HG02870 (cell line): ENCODE data around the gene NEDD4L.
"Not testable (repeated sequence)": the region's sequence is repeated elsewhere in the genome, so short reads cannot be mapped to it uniquely, and the experiment has no call there.

Source experiments
- ATAC-seq: cut with Tn5 transposase; IDR thresholded peaks from one replicate; pipeline ENCODE4 v1.9.1; 2021; ENCODE audit warnings: mild to moderate bottlenecking, moderate library complexity; ENCODE audit not compliant: unreplicated experiment

NEDD4L gene

DNA sequence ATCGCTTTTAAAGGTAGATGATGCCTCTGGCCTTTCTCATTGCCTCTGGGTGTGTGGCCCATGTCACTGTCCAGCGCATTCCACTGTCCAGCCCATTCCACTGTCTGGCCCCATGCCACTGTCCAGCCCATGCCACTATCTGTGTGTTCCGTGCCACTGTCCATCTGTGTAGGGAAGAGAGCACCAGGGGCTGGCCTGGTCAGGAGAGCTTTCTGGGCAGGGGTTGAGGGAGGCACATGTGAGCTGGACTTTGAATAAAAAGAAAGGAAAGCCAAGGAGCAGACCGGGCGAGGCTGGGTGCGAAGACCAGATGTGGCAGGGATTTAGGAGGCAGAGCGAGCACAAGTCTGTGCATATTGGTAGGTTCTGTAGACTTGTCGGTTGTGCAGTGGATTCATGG, 236.2 kb downstream of the NEDD4L start:
- no peak for ATAC-seq

DNA sequence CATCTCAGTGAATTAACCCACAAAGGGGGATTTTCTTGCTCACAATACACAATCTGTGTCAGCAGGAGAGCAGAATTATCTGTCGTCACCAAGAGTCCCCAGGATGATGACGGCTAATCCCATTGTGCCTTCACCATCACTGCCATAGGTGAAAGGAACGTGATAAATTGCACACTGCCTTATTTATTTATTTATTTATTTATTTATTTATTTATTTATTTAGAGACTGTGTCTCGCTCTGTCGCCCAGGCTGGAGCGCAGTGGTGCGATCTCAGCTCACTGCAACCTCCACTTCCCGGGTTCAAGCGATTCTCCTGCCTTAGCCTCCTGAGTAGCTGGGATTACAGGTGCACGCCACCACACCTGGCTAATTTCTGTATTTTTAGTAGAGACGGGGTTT, 238.8 kb downstream of the NEDD4L start:
- not testable (repeated sequence) for ATAC-seq

DNA sequence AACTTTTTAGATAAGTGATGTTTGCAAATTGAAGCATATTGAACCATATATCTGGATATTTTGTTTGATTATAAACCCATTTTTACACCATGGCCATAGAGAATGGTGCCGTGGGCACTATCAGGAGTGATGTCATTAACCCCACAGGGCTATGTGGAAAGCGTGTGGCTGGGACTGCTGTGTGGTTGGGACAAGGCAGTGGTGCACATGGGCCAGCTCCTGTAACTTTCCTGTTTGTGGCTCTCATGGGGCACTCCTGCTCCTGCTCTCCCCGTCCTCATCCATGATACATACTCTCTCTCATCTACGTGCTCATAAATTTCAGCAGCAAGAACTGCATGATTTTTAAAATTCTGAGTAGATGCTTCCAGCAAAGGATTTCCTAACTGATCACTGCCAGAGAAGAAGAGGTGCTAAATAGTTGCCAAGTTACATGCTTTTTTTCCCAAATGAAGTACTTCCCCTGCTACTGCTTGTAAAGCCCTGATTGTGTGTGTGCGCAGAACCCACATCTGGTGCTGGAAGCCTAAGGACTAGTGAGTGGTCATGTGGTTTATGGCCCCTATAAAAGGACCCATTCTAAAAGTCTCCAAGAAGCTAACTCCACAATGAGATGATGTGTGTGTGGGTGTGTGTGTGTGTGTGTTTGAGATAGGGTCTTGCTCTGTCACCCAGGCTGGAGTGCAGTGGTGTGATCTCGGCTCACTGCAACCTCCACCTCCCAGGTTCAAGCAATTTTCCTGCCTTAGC, 240.8 kb downstream of the NEDD4L start:
- no peak for ATAC-seq

DNA sequence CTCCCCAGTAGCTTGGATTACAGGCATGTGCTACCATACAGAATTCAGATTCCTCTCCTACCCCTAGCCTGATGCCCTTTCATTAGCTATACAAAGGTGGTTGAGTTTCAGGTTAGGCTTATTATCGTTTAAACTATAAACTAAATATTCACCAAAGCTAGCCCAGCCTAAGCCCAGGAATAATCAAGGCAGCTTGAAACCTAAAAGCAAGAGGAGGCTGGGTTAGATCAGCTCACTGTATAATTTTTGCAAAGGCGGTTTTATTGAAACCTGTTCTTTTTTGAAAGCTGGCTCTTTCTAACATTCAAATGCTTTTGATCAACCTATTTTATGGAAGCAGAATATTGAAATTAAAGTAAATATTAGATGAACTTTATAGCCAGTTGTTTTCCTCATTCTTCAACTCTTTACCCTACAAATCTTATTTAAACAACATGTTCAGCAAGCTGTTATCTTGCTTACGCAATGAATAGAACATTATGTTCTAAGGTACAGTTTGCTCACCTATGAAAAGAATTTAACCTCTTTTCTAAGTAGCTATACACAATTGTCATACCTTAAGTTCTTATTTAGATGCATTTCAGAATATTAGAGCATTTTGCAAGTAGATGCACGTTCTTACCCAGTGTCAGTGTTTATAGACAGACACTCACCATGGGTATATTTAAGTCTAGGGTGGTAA, 241.6 kb downstream of the NEDD4L start:
- no peak for ATAC-seq

DNA sequence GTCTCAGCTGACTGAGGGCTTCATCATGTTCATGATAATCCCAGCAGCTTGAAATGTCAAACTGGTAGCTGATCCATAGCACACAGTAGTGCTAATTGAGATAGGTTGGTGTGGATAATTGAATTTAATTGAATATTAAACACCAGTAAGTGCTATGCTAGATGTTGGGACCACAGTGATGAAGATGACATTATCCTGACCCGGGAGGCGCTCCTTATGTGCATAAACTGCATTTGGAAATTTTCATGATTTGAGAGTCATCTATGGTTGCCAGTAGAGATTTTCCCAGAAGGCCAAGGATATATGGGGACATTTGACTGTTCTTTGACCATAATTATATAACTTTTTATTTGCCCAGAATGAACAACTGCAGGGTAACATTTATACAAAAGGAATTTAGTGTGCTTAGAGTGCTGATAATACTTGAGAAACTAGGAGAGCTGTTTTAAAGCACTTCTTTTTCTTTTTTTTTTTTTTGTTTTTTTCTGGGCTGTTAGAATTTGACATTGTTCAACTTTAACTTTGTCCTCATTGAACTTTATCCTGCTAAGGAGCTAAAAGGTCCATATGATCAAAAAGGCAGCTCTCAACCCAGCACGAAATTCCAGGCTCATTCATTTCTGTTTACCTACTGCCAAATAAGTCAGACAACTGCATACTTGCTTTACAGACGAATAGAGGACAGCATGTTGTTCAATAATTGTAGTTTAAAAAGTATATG, 242.8 kb downstream of the NEDD4L start:
- ATAC-seq, result no peak

DNA sequence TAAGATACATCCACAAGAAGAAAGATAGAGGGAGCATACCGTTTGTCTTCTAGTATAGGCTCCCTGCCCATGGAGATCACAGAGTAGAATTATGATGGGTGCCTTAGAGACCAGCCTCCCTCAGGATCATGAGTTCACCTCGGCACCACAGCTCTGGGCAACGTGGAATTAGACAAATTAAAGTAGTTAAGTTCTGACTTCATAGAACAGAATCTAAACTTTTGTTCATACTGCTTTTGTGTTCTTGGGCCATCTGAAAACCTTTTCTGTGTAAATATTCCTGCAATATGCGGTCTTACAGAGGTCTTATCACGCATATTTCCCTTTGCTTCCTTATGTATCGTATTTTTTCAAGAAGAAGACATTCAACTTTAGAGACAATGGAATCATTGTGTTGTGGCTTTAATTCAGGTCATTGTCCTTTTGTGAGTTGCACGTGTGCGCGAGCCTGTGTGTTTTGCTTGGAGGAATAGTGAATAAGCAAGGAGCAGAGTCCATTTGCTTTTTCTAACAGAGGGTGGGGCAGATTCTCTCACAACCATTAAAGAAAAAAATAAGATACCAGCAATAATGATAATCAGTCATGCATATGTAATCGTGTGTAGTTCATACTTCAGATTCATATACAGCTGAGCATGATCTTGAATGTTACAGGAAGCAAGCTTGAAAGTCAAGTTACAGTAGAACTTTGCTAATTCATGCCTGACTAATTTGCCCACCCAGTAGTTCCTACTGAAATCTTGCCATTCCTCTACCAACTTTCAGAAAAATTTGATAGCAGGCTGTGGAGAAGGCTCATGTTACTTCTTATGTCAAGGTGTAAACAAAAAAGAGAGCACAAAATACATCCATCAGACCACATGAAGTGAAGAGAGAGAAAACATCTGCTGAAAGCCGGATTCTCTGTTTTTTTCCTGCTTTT, 243.6 kb downstream of the NEDD4L start:
- no peak for ATAC-seq

DNA sequence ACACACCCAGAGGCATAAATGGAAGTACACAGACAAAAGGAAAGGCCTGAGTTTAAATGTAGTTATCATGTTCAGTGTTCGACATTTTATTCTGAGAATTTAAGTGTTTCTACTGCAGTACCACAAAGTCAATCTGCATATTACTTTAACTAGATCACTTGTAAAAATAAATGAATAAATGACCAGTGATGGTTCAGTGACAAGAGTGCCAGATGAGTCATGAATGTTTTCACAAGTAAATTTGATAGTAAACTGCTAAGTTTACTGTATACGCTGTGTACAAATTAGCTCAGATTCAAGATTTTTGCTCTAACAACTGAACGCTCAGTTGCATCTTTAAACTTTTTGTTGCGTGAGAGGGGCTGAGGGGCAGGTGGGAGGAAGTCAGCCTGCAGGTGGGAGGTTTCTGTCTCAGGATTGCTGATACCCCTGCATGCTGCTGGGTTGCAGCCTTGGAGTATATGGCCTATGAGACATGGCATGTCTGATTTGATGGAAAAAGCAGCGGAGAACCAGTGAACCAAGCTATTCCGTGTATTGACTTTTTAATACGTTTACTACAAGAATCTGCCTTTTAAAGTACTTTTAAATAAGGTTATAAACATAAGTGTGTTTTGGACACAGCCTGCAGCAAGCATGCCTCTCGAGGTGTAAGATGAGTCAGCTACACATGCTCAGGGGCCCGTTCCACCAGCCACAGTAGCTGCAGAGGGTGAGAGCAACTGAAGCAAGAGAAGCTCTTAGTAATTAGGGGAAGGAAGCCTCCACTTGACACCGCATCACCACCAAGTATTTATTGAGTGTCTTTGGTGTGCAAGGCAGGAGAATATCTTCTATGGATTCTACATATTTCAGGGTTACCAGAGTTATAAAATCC, 245.1 kb downstream of the NEDD4L start:
- peak; percentile 96 for ATAC-seq

DNA sequence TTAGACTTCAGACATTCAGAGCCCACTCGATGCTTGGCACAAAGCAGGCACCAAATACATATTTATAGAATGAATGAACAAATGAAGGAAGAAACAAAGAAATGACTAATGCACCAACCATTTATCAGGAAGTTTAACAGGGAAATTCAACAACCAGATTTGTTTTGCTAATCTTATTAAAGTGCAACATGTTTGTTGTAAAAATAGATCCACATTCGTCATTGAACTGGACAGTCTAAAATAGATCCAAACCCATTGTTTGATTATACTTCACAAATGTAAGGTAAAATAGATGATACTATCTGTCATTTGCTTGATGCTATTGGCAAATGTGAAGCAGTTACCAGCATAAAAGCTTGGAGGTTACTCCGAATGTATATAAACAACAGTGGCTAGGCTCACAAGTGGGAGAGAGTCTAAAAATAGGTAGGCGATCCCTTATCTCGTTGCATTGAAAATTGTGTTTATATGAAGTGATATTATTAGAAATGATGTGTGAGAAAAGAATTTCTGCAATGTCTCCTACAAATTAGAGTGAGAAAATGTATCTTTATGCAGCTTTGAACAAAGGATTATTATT, 246.2 kb downstream of the NEDD4L start:
- no peak for ATAC-seq

DNA sequence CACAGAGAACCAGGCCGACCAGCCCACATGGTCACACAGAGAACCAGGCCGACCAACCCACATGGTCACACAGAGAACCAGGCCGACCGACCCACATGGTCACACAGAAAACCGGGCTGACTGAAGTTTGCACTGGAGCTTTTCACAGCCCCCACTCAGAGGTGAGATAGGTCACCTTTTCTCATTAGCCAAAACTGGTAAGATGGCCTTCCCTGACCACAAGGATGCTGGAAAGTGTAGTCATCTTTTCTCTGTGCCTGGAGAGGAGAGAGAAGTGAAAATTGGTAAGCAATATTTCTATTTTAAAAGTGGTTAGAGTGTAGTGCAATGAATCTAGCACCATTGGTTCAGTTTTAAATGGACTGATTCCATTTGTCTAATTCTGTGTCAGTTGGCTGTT, 247.1 kb downstream of the NEDD4L start:
- no peak for ATAC-seq

DNA sequence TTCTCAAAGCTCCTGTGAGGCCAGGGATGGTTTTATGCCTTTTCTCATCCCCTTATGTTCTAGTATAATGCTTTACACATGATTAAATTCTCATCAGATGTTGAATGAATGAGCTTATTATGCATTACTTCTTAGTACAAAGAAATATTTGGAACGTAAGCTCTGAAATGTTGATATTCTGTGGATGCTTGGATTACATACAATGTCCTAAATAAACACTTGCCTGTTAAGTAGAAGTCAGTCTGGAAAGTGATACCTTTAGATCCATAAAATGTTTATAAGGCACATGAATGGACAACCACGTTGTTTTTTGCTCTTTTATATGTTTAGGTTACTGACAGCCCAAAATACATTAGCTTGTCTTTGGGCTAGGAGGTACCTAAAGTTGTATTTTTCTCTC, 248.6 kb downstream of the NEDD4L start:
- ATAC-seq, result no peak

DNA sequence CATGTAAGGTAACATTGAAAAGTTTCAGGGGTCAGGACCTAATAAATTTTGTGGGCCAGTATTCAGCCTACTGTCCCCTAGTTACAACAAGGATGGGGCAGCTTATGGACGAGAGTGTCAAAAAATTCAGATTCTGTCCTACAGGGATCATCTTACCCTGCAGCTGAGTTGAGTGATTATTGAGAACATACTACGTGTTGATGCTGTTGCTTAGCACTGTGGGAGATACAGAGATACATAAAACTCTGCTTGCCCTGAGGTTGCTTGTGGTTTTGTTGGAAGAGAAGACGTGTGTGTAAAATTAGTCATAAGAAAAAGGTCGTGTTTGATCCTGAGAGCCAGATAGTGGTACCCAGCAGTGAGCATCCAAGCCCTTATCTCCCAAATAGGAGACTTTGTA, 253.2 kb downstream of the NEDD4L start:
- ATAC-seq, result no peak

DNA sequence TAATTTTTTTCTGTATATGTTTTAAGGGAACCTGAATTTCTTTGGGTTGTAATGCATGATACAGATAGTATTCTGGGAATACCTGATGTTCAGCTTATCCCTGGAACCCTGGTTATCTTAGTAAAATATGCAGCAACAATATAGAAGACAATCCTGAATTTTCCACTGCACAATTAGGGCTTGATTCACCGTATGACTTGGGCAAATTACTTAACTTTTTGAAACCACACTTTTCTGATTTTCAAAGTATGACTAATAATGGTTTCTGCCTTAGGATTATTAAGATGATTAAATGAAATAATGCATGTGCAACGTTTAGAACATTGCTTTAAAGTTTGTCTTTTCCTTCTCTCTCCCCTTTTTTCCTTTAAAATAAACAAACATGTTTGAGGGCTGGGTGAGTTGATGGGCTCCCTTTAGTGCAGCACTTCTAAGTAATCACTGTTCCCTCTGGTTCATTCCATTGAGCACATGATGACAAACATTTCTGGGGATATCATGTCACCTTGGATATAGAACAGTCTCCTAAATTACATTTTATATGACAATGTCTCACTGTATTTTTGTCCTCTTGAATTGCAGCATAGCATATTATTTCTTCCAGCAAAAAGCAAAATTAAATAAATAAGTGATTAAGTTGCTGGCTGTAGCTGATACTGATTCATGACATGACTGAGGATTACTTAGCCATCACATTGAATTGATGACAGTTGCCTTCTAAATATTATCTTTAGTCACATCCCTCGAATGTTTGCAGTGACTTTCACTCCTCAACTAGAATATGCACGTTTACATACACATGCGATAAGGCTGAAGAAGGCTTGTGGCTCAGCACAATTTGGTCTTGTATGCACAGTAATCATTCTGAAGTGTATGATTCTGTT, 254.5 kb downstream of the NEDD4L start:
- no peak for ATAC-seq

DNA sequence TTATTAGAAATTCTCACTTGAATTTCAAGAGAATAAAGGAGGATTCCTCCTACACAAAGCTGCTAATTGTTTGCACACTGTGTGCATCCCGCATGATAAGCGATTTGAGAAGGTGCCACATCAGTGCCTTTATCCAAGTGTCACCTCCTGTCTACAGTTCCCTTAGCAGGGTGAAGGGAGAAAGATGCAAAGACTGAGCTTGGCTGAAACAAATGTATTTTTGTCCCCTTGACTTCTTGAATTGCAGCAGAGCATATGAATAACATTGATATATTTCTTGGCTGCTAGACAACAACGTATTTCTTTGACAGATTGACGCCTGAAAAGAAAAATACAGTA, 255.1 kb downstream of the NEDD4L start:
- no peak for ATAC-seq

DNA sequence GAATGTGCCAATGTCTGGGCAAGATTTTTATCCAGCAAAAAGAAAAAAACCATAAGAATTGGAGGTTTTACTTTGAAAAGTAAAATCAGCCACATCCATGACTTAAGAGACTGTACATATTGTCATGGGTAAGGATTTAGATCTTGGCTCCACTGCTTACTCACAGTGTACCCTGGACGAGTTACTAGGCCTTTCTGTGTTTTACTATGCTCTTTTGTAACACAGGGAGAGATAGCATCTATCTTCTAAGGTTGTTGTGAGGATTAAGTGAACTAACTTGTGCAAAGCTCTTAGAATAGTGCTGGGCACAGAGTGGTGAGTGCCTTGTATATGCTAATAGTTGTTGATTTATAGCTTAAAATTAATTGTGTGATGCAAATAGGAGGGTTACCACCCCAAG, 255.9 kb downstream of the NEDD4L start:
- no peak for ATAC-seq

DNA sequence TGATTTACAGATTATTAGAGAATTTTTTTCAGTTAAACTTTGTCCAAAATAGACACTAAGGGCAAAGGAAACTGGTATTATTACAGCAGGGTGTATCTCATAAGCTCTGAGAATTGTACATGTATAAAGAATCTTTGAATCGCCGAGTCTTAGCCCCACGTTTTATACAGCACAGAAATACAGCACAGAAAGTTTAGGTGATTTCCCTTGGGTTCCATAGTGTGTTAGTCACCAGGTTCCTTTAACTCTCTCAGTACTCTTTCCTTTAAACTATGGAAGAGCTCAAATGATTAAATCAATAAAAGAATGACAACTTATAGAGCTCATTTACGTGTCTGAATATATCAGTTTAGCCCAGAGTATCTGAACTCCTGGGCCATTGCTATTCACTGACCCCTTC, 256.8 kb downstream of the NEDD4L start:
- no peak for ATAC-seq

DNA sequence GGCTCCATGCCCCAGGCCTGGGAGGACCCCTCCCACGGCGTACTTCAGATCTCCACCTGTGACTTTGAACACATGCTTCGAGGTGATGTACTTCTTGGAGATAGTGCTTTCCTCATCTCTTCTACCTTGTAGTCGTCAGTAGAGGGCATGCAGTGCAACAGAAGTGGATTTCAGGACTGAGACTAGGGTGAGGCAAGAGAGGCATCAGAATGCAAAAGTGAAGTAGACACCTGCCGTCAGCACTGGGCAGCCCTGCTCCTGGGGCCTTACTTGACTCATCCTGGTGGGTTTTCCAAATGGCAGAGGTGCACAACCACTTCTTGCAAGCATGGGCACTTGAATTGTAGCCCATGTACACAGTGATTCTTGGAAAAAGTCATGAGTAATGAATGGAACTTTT, 258.8 kb downstream of the NEDD4L start:
- peak; percentile 24 for ATAC-seq

DNA sequence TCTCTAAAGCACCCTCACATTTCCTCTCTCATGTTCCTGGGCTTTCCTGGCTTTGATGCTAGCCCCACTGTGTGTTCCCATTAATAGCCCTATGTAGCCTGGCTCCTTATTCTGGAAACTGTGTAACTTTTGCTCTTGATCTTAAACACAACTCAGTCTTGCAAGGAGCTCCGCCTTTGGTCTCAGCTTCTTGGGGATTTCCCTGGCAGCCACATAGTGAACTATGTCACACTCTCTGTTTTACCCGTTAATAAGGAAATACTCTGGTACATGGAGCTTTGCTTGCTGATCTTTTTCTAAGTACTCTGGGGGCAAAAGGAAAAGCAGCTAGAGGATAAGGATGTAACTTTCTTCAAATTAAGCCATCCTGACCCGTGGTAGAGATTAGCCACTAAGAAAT, 259.3 kb downstream of the NEDD4L start:
- ATAC-seq, result peak; percentile 91

DNA sequence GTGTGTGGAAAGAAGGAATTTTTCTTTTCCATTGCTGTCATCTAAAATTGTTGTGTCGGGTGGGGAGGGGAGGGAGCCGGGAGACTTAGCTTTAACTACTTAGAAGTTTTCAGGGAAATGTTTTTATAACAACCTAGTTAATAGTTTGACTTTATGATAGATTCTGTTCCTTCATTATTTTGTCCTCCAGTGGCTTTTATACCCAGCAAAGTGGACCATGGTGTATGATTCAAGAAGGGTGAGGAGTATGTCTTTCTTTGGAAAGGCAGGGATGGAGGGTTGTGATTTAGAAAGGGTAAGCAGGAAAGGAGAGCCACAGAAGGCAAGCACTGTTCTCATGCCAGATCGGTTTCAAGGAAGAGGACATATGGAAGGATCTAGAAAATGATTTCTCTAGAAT, 261.8 kb downstream of the NEDD4L start:
- ATAC-seq, result no peak

DNA sequence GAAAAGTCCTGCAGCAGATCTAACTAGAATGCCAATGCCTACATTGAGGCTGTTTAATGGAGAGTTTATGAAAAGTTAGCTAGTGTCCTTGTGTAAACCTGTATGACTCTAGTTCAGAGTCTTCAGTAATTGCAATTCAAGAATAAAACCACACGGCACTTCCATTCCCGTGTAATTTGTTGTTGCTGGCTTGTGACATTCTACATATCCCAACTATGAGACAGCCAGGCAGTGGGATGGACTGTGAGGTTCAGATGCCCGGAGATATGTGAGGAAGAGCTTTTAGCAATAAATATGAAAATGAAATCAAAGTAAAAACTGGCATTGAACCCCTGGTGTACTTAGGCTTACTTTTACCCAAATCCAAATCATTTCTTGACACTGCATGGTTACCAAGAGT, 263.4 kb downstream of the NEDD4L start:
- ATAC-seq, result no peak
